ENCODE results near the gene MALAT1. TPM values are rescaled to one million over a fixed set of nuclear protein-coding genes. Genes with fewer than 3 reads are reported as not detected.

The MALAT1 gene
- total and polyA plus RNA-seq, 2 of the 13 experiments (the other 11 are each of a cell fraction or from before 2014, with no cell fraction given), result 143 to 1,237 TPM

DNA sequence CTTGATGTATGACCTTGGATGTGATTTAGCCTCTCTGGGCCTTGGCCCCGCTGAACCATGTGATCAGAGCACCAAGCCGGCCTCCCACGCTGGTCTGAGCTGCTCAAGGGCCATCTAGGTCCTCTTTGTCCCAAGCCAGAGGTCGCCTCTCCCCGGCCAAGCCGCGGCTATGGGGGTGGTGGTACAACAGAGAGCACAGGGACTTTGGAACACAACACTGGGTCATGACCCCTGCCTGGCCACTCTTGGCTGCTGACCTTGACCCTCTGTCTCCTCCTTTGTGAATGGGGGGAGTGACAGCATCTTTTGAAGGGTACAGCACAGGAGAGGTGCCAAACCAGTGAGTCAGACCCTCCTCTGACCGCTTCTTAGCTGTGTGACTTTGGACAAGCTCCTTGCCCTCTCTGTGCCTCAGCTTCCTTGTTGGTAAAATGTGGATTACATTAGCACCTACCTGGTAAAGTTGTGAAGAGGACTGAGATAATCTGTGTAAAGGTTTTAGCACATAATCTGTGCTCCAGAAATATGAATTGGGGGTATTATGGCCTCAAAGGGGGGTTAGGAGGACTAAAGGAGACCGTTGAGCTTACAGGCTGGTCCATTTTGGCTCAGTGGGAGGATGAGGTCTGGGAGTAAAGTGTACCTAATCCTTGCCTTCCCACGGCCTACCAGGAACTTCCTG, 30.8 kb downstream of the MALAT1 start (continued):
- TF ChIP-seq NPAS2 (CRISPR knock-in tag; IDR thresholded peaks at IDR 0.05; ENCODE audit: borderline replicate concordance) (no peak), ZNF782 (CRISPR knock-in tag; IDR thresholded peaks at IDR 0.05; ENCODE audit: borderline replicate concordance) (no peak; the same call in 1 of the 2 replicates), JUND (CRISPR knock-in tag; IDR thresholded peaks at IDR 0.05) (peak; percentile 48; the same call in 1 of the 2 replicates), SALL2 (CRISPR knock-in tag; IDR thresholded peaks at IDR 0.05) (peak; percentile 64; the same call in 1 of the 2 replicates), ZEB1 (IDR thresholded peaks at IDR 0.05; ENCODE audit: insufficient replicate concordance, low read depth) (peak; percentile 46), MED1 (CRISPR knock-in tag; IDR thresholded peaks at IDR 0.05) (peak; percentile 67), REPIN1 (CRISPR knock-in tag; IDR thresholded peaks at IDR 0.05; ENCODE audit: borderline replicate concordance, low read depth) (0 out of 2 replicates have a peak, but pooled peaks have one; percentile 74), KDM6A (CRISPR knock-in tag; IDR thresholded peaks at IDR 0.05; ENCODE audit: low read depth) (0 out of 2 replicates have a peak, but pooled peaks have one; percentile 8), CENPT (CRISPR knock-in tag; IDR thresholded peaks at IDR 0.05; ENCODE audit: low read depth) (no peak), RCOR2 (CRISPR knock-in tag; IDR thresholded peaks at IDR 0.05) (peak; percentile 94), RBFOX2 (IDR thresholded peaks at IDR 0.05; ENCODE audit: low read depth, low read length) (peak; percentile 36; the same call in 1 of the 2 replicates), SOX5 (CRISPR knock-in tag; IDR thresholded peaks at IDR 0.05; ENCODE audit: borderline replicate concordance) (0 out of 2 replicates have a peak, but pooled peaks have one; percentile 29), NFIC (IDR thresholded peaks at IDR 0.05; ENCODE audit: low read length) (no peak), TCF12 (IDR thresholded peaks at IDR 0.05) (no peak), TCF12 (CRISPR knock-in tag; IDR thresholded peaks at IDR 0.05) (peak; percentile 56; the same call in 1 of the 2 replicates), LCORL (IDR thresholded peaks at IDR 0.05) (no peak), LCORL (CRISPR knock-in tag; IDR thresholded peaks at IDR 0.05) (peak; percentile 81), FOSL1 (CRISPR knock-in tag; IDR thresholded peaks at IDR 0.05; ENCODE audit: borderline replicate concordance) (peak; percentile 49; the same call in 1 of the 2 replicates), ZMYM3 (CRISPR knock-in tag; IDR thresholded peaks at IDR 0.05) (peak; percentile 99), GATAD1 (CRISPR knock-in tag; IDR thresholded peaks at IDR 0.05) (peak; percentile 18; the same call in 1 of the 2 replicates)
- TF ChIP-seq, protein P1, sequence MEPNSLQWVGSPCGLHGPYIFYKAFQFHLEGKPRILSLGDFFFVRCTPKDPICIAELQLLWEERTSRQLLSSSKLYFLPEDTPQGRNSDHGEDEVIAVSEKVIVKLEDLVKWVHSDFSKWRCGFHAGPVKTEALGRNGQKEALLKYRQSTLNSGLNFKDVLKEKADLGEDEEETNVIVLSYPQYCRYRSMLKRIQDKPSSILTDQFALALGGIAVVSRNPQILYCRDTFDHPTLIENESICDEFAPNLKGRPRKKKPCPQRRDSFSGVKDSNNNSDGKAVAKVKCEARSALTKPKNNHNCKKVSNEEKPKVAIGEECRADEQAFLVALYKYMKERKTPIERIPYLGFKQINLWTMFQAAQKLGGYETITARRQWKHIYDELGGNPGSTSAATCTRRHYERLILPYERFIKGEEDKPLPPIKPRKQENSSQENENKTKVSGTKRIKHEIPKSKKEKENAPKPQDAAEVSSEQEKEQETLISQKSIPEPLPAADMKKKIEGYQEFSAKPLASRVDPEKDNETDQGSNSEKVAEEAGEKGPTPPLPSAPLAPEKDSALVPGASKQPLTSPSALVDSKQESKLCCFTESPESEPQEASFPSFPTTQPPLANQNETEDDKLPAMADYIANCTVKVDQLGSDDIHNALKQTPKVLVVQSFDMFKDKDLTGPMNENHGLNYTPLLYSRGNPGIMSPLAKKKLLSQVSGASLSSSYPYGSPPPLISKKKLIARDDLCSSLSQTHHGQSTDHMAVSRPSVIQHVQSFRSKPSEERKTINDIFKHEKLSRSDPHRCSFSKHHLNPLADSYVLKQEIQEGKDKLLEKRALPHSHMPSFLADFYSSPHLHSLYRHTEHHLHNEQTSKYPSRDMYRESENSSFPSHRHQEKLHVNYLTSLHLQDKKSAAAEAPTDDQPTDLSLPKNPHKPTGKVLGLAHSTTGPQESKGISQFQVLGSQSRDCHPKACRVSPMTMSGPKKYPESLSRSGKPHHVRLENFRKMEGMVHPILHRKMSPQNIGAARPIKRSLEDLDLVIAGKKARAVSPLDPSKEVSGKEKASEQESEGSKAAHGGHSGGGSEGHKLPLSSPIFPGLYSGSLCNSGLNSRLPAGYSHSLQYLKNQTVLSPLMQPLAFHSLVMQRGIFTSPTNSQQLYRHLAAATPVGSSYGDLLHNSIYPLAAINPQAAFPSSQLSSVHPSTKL (CRISPR knock-in tag; IDR thresholded peaks at IDR 0.05), result peak; percentile 53
- TF ChIP-seq, protein P2, sequence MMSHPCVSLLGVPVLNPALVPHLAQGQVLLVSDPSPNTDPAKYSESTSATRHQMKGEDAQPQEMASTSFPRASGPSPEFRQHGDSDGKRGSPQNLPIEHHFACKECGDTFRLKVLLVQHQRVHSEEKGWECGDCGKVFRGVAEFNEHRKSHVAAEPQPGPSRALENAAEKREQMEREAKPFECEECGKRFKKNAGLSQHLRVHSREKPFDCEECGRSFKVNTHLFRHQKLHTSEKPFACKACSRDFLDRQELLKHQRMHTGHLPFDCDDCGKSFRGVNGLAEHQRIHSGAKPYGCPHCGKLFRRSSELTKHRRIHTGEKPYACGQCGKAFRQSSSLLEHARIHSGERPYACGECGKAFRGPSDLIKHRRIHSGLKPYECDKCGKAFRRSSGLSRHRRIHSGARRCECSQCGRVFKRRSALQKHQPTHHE (CRISPR knock-in tag; IDR thresholded peaks at IDR 0.05; ENCODE audit: borderline replicate concordance), result no peak

Data from HepG2 (cell line).